GM12878 (cell line): Measurements from ENCODE around the gene CTSC. TPM values are rescaled to one million over a fixed set of nuclear protein-coding genes. Genes with fewer than 3 reads are reported as not detected.
A peak's percentile ranks its signal among the peaks of the same experiment; 100 is the strongest.

Source experiments
- ATAC-seq: fragments of 200-7000 bp; cut with Tn5 transposase; 3 replicates; pipeline ENCODE4 v1.9.1; 2020; ENCODE audit warnings: mild to moderate bottlenecking, moderate library complexity
- BruUV-seq: library from RNA; stranded (reverse); fragments of 400-500 nt; replicated peaks from 2 replicates; lab custom pipeline; 2021; lab: Mats Ljungman, UMichigan
- CTCF ChIA-PET: fragments of 300-600 bp; sonication (Branson Sonifier 250); formaldehyde crosslinking; extraction: SDS; loops from one replicate; lab custom pipeline; 2021; ENCODE audit warnings: inconsistent platforms; lab: Yijun Ruan, JAX
- POLR2A ChIA-PET: fragments of 350-600 bp; formaldehyde crosslinking; extraction: SDS; loops from one replicate; lab custom pipeline; 2021; ENCODE audit warnings: inconsistent platforms; lab: Charles Lee
- RAD21 ChIA-PET: fragments of 300-600 bp; sonication (Branson Sonifier 250); formaldehyde crosslinking; loops from one replicate; lab custom pipeline; 2023; ENCODE audit warnings: antibody characterized with exemption; ENCODE audit not compliant: unreplicated experiment; lab: Charles Lee
- SMC1A ChIA-PET: fragments of 300-600 bp; sonication (Branson Sonifier 250); formaldehyde crosslinking; loops from one replicate; lab custom pipeline; 2023; ENCODE audit not compliant: unreplicated experiment, uncharacterized antibody; lab: Charles Lee
- DNase-seq: peaks from one replicate; pipeline ENCODE4 v3.0.0-alpha.2; 2011; ENCODE audit warnings: low read depth, low spot score
- FAIRE-seq: peaks from 3 replicates; lab custom pipeline; 2011; peaks lifted over from hg19 to GRCh38; lab: Jason Lieb, UNC
- H2AFZ ChIP-seq: 2 replicates; pipeline ENCODE4 v1.6.0; 2011; ENCODE audit warnings: low read depth, low read length, control low read depth; ENCODE audit not compliant: control insufficient read depth
- H3K27ac ChIP-seq: 2 replicates; pipeline ENCODE4 v1.5.1; 2011; ENCODE audit warnings: control low read depth; ENCODE audit not compliant: control insufficient read depth, insufficient read depth
- H3K27me3 ChIP-seq, 2 experiments: replicated peaks in 1 of 2; 2 replicates each; pipeline versions ENCODE4 v1.6.0 to v1.6.1; 2011; ENCODE audit warnings: low read length in 1 of 2; ENCODE audit not compliant: control insufficient read depth in 2 of 2, insufficient read depth in 2 of 2
- H3K36me3 ChIP-seq, 2 experiments: 2 replicates each; pipeline ENCODE4 v1.5.1; 2011; ENCODE audit warnings: low read length in 1 of 2; ENCODE audit not compliant: control insufficient read depth in 2 of 2, insufficient read depth in 2 of 2
- H3K4me1 ChIP-seq: 2 replicates; pipeline ENCODE4 v1.6.1; 2011; ENCODE audit warnings: mild to moderate bottlenecking, low read length, moderate library complexity, mixed read lengths; ENCODE audit not compliant: control insufficient read depth, insufficient read depth
- H3K4me2 ChIP-seq: 2 replicates; pipeline ENCODE4 v1.6.0; 2011; ENCODE audit warnings: control low read depth; ENCODE audit not compliant: control insufficient read depth, insufficient read depth
- H3K4me3 ChIP-seq: fragments of 200-600 bp; sonication (generic); 2 replicates; pipeline ENCODE4 v1.5.1; 2016
- H3K79me2 ChIP-seq: 2 replicates; pipeline ENCODE4 v1.6.0; 2011; ENCODE audit warnings: low read length; ENCODE audit not compliant: control insufficient read depth, insufficient read depth
- H3K9ac ChIP-seq: 2 replicates; pipeline ENCODE4 v1.8.0; 2011; ENCODE audit warnings: low read length, control low read depth, mixed read lengths; ENCODE audit not compliant: control insufficient read depth, insufficient read depth
- H3K9me3 ChIP-seq: replicated peaks from 3 replicates; pipeline ENCODE4 v1.5.1; 2011; ENCODE audit warnings: mild to moderate bottlenecking, low read length; ENCODE audit not compliant: control insufficient read depth, insufficient read depth
- H4K20me1 ChIP-seq: 2 replicates; pipeline ENCODE4 v1.6.0; 2011; ENCODE audit not compliant: control insufficient read depth, insufficient read depth
- EGR1 ChIP-seq, 2 experiments: IDR thresholded peaks; 1 replicate in 1 of 2; 2 replicates in 1 of 2; pipeline ENCODE4 v1.6.1; 2011 to 2012; ENCODE audit warnings: low read depth in 2 of 2, low read length in 2 of 2, borderline replicate concordance in 1 of 2, mild to moderate bottlenecking in 1 of 2, moderate library complexity in 1 of 2
- ZBTB40 ChIP-seq: fragments of 450-650 bp; IDR thresholded peaks from 2 replicates; pipeline ENCODE4 v1.6.1; 2016; ENCODE audit warnings: mild to moderate bottlenecking, moderate library complexity, borderline replicate concordance
- WGBS: methylation state at CpG from one replicate; pipeline ENCODE4 v1.1.6; 2016; ENCODE audit warnings: low lambda C conversion rate; ENCODE audit not compliant: insufficient replicate concordance, insufficient coverage; ENCODE audit errors: missing lambda C conversion rate; 5-methylcytosine and 5-hydroxymethylcytosine counted together
- in situ Hi-C: fragments of 300-500 bp; cut with MboI; formaldehyde crosslinking; loops from 9 replicates; pipeline ENCODE4 v1.14.3; 2018; ENCODE audit warnings: mixed read lengths
- intact Hi-C: fragments of 100-400 bp; cut with micrococcal nuclease; formaldehyde crosslinking; loops from one replicate; pipeline ENCODE4 v1.14.2; 2022; ENCODE audit not compliant: unreplicated experiment
- polyA plus RNA-seq, 11 experiments: library from polyadenylated mRNA; depleted of rRNA in 4 of 11; unstranded in 6 of 11; stranded (reverse) in 5 of 11; fragments of >200 nt; fragmentation: Nextera tagmentation in 4 of 11; fragmentation: Illumina TruSeq in 1 of 11; extraction: Ambion mirVana in 4 of 11; extraction: Trizol in 1 of 11; gene quantifications; 1 replicate in 1 of 11; 2 replicates in 10 of 11; pipeline versions ENCODE4 v1.2.1 to v1.2.3, GENCODE V29; 2011 to 2016; ENCODE audit warnings: inconsistent platforms in 2 of 11, missing spikeins in 2 of 11, low read depth in 1 of 11
- total RNA-seq, 4 experiments: library from RNA; depleted of rRNA in 3 of 4; stranded (reverse); fragments of >200 nt in 3 of 4; fragmentation: Illumina TruSeq in 1 of 4; extraction: Trizol in 1 of 4; gene quantifications; 2 replicates each; pipeline versions ENCODE4 v1.2.1 to v1.2.3, GENCODE V29; 2013 to 2021

The CTSC gene
- total and polyA plus RNA-seq, 10 of the 15 experiments (the other 5 are each of a cell fraction or from before 2014, with no cell fraction given), result 289 to 1,123 (median 430) TPM

- peaks cover 2% of the 10 kb centered on the region; the same call in 1 of the 2 replicates for H3K4me1 ChIP-seq
- SMC1A ChIA-PET, result interaction anchor here (0.7 kb wide), 1 partner anchor 26 kb away, joined by 3 read pairs; no protein-coding TSS in a partner anchor
- H3K27ac ChIP-seq, result peak overlapping the region; percentile 8; the same call in 1 of the 2 replicates
- FAIRE-seq (peak; percentile 35), ATAC-seq (peak; percentile 57)
- H3K36me3 ChIP-seq, result no peaks in the 10 kb centered on the region; a peak in 1 of 4 replicates
- no TSS peak for BruUV-seq
- H3K27me3 ChIP-seq, result no peaks in the 10 kb centered on the region
- intact Hi-C loops, result no loop called here
- TF ChIP-seq EGR1 (IDR thresholded peaks at IDR 0.05; ENCODE audit: borderline replicate concordance in 1 of 2, low read depth in 2 of 2, low read length in 2 of 2), result no peak
- TF ChIP-seq ZBTB40, result 0 out of 2 replicates have a peak, but pooled peaks have one; percentile 23
- TF ChIP-seq, all 136 proteins: peak for 1
- no peak overlapping the region for H3K4me2 ChIP-seq
- H4K20me1 ChIP-seq, result no peaks in the 10 kb centered on the region
- no peaks in the 10 kb centered on the region for H3K9me3 ChIP-seq
- no peaks in the 10 kb centered on the region for H3K79me2 ChIP-seq
- ChIA-PET RAD21 (no interaction called here), CTCF (interaction anchor here (1.1 to 1.2 kb wide), 2 partner anchors 12 to 17 kb away, joined by 3 to 5 read pairs; no protein-coding TSS in a partner anchor), POLR2A (no interaction called here)
- DNase-seq, result no peak
- H3K9ac ChIP-seq, result no peak overlapping the region
- 19% methylated on average over 3 of the region's 3 CpGs for WGBS
- peak overlapping the region; percentile 61 for H2AFZ ChIP-seq
- in situ Hi-C loops, result no loop called here
- no peak overlapping the region for H3K4me3 ChIP-seq
These were observed 45.9 kb upstream of the CTSC start for GRCh38 chr11:88383447-88383846.
